OCI-LY1 (cell line): ENCODE data around the gene ATP13A2.

ENCODE experiments used
- CTCF ChIP-seq: fragments of 200-600 bp; sonication (generic), shearing (Covaris generic); IDR thresholded peaks from 2 replicates; pipeline ENCODE4 v1.5.1; 2017; ENCODE audit warnings: mild to moderate bottlenecking, antibody characterized with exemption, low read length, moderate library complexity, mixed read lengths
- EZH2 ChIP-seq: fragments of 200-600 bp; sonication (generic), shearing (Covaris generic); IDR thresholded peaks from 2 replicates; pipeline ENCODE4 v1.8.0; 2017; ENCODE audit warnings: borderline replicate concordance, mixed run types, mild to moderate bottlenecking, antibody characterized with exemption, low read length, moderate library complexity, mixed read lengths

- TF ChIP-seq CTCF, result no peak
- no peak for TF ChIP-seq EZH2
These were observed 34.6 kb upstream of the ATP13A2 start for GRCh38 chr1:17046334-17046657.
